HCT116 (cell line): ENCODE data around the gene NDUFAF5. TPM values are rescaled to one million over a fixed set of nuclear protein-coding genes. Genes with fewer than 3 reads are reported as not detected.

ENCODE experiments used
- ATAC-seq: fragments of 200-7000 bp; cut with Tn5 transposase; 2 replicates; pipeline ENCODE4 v1.9.1; 2020; ENCODE audit warnings: mild to moderate bottlenecking, moderate library complexity
- BruUV-seq: library from RNA; stranded (reverse); fragments of 400-500 nt; replicated peaks from 2 replicates; lab custom pipeline; 2021; lab: Mats Ljungman, UMichigan
- CTCF ChIA-PET: fragments of 300-600 bp; sonication (Branson Sonifier 250); formaldehyde crosslinking; loops from one replicate; lab custom pipeline; 2021; ENCODE audit warnings: antibody characterized with exemption; lab: Charles Lee
- POLR2A ChIA-PET: fragments of 300-600, 350-600 bp; sonication (Branson Sonifier 250); formaldehyde crosslinking; loops from one replicate; lab custom pipeline; 2021; ENCODE audit warnings: antibody characterized with exemption; lab: Charles Lee
- RAD21 ChIA-PET, 2 experiments: fragments of 300-600 bp; sonication (Branson Sonifier 250); formaldehyde crosslinking; loops; one replicate each; lab custom pipeline; 2023; ENCODE audit warnings: low total read pairs in 2 of 2; ENCODE audit not compliant: uncharacterized antibody in 2 of 2, unreplicated experiment in 2 of 2, low non-redundant PET in 1 of 2; lab: Charles Lee
- DNase-seq: peaks from one replicate; pipeline ENCODE4 v3.0.0-alpha.2; 2010; ENCODE audit warnings: low read depth, low spot score
- H2AFZ ChIP-seq: fragments of 200-600 bp; shearing (Covaris generic), sonication (generic); 2 replicates; pipeline ENCODE4 v1.6.1; 2017; ENCODE audit warnings: low read depth, mixed run types, mixed read lengths, antibody characterized with exemption, low read length; ENCODE audit not compliant: poor library complexity, severe bottlenecking
- H3K27ac ChIP-seq: 2 replicates; pipeline ENCODE4 v1.5.1; 2012; ENCODE audit warnings: low read depth, low read length
- H3K27me3 ChIP-seq: fragments of 200-600 bp; sonication (generic); 2 replicates; pipeline ENCODE4 v1.6.1; 2016; ENCODE audit warnings: mixed run types, low read length, mixed read lengths; ENCODE audit not compliant: insufficient read depth
- H3K36me3 ChIP-seq, 2 experiments: fragments of 200-500 bp in 1 of 2; fragments of 200-600 bp in 1 of 2; sonication (Bioruptor generic) in 1 of 2; sonication (generic) in 1 of 2; 2 replicates each; pipeline versions ENCODE4 v1.5.1 to v1.6.1; 2014 to 2016; ENCODE audit warnings: low read length in 2 of 2, inconsistent platforms in 1 of 2, mixed read lengths in 1 of 2, mixed run types in 1 of 2; ENCODE audit not compliant: insufficient read depth in 2 of 2, control insufficient read depth in 1 of 2
- H3K4me1 ChIP-seq, 2 experiments: fragments of 200-600 bp in 1 of 2; sonication (generic) in 1 of 2; 2 replicates each; pipeline versions ENCODE4 v1.5.1 to v1.6.1; 2012 to 2017; ENCODE audit warnings: low read length in 2 of 2, inconsistent platforms in 1 of 2, mild to moderate bottlenecking in 1 of 2, mixed read lengths in 1 of 2, mixed run types in 1 of 2, moderate library complexity in 1 of 2; ENCODE audit not compliant: insufficient read depth in 2 of 2, control insufficient read depth in 1 of 2
- H3K4me2 ChIP-seq: fragments of 200-600 bp; sonication (generic); 2 replicates; pipeline ENCODE4 v1.6.1; 2017; ENCODE audit warnings: mixed run types, low read length, mixed read lengths
- H3K4me3 ChIP-seq, 2 experiments: fragments of 200-600 bp in 1 of 2; sonication (generic) in 1 of 2; replicated peaks in 1 of 2; 2 replicates each; pipeline ENCODE4 v1.5.1; 2011 to 2016; ENCODE audit warnings: low read length in 2 of 2, control low read depth in 1 of 2, low read depth in 1 of 2, mild to moderate bottlenecking in 1 of 2, mixed read lengths in 1 of 2, mixed run types in 1 of 2
- H3K79me2 ChIP-seq: fragments of 200-600 bp; sonication (generic); 2 replicates; pipeline ENCODE4 v1.6.1; 2017; ENCODE audit warnings: mild to moderate bottlenecking, mixed run types, low read length, moderate library complexity, mixed read lengths; ENCODE audit not compliant: insufficient read depth
- H3K9ac ChIP-seq: fragments of 200-600 bp; sonication (generic); 2 replicates; pipeline ENCODE4 v1.6.1; 2016; ENCODE audit warnings: low read length, mixed read lengths
- H3K9me2 ChIP-seq: fragments of 200-600 bp; sonication (generic), shearing (Covaris generic); 2 replicates; pipeline ENCODE4 v1.6.1; 2017; ENCODE audit warnings: mixed run types, mild to moderate bottlenecking, moderate library complexity; ENCODE audit not compliant: insufficient read depth
- H3K9me3 ChIP-seq, 2 experiments: fragments of 200-500 bp in 1 of 2; fragments of 200-600 bp in 1 of 2; sonication (Bioruptor generic) in 1 of 2; sonication (generic) in 1 of 2; 2 replicates each; pipeline ENCODE4 v1.6.1; 2014 to 2017; ENCODE audit warnings: low read length in 2 of 2, mixed read lengths in 2 of 2, inconsistent platforms in 1 of 2, low read depth in 1 of 2, mild to moderate bottlenecking in 1 of 2, mixed run types in 1 of 2, moderate library complexity in 1 of 2; ENCODE audit not compliant: control insufficient read depth in 1 of 2, insufficient read depth in 1 of 2
- H4K20me1 ChIP-seq: fragments of 200-600 bp; sonication (generic), shearing (Covaris generic); 2 replicates; pipeline ENCODE4 v1.6.1; 2017; ENCODE audit warnings: mixed run types, mild to moderate bottlenecking, moderate library complexity; ENCODE audit not compliant: insufficient read depth
- EGR1 ChIP-seq: IDR thresholded peaks from 2 replicates; pipeline ENCODE4 v1.6.1; 2012; ENCODE audit warnings: low read depth
- ELF1 ChIP-seq: IDR thresholded peaks from 2 replicates; pipeline ENCODE4 v1.6.1; 2012; ENCODE audit warnings: low read depth, borderline replicate concordance
- EZH2 ChIP-seq: fragments of 200-600 bp; sonication (generic); IDR thresholded peaks from 2 replicates; pipeline ENCODE4 v1.6.1; 2017; ENCODE audit warnings: antibody characterized with exemption, mixed run types
- EZH2phosphoT487 ChIP-seq: fragments of 200-600 bp; IDR thresholded peaks from 2 replicates; pipeline ENCODE4 v1.6.1; 2018; ENCODE audit warnings: antibody characterized with exemption, borderline replicate concordance
- JUND ChIP-seq: IDR thresholded peaks from 2 replicates; pipeline ENCODE4 v1.6.1; 2012
- POLR2AphosphoS5 ChIP-seq: IDR thresholded peaks from 2 replicates; pipeline ENCODE4 v1.6.1; 2011; ENCODE audit warnings: mild to moderate bottlenecking, low read depth, low read length, moderate library complexity
- RAD21 ChIP-seq: IDR thresholded peaks from 2 replicates; pipeline ENCODE4 v1.6.1; 2012; ENCODE audit warnings: low read depth, mild to moderate bottlenecking
- SP1 ChIP-seq: IDR thresholded peaks from 2 replicates; pipeline ENCODE4 v1.6.1; 2012; ENCODE audit warnings: low read depth
- intact Hi-C: fragments of 100-400 bp; cut with micrococcal nuclease; formaldehyde crosslinking; loops from 2 replicates; pipeline ENCODE4 v1.10.0; 2022
- total RNA-seq: library from RNA; stranded (reverse); gene quantifications from one replicate; pipeline ENCODE4 v1.2.1, GENCODE V29; 2021; ENCODE audit not compliant: unreplicated experiment
- TF ChIP-seq, protein P1 (sequence below): IDR thresholded peaks from 2 replicates; pipeline ENCODE4 v1.6.1; 2012; ENCODE audit warnings: low read depth
- TF ChIP-seq, protein P2 (sequence below): IDR thresholded peaks from 2 replicates; pipeline ENCODE4 v1.6.1; 2011; ENCODE audit warnings: mild to moderate bottlenecking, low read length, moderate library complexity; ENCODE audit not compliant: insufficient replicate concordance; ENCODE audit errors: extremely low read depth
- TF ChIP-seq, protein P3 (sequence below): IDR thresholded peaks from 2 replicates; pipeline ENCODE4 v1.6.1; 2012

The NDUFAF5 gene
- total RNA-seq, 1 experiment from 2014 or later: 30.8 TPM

DNA sequence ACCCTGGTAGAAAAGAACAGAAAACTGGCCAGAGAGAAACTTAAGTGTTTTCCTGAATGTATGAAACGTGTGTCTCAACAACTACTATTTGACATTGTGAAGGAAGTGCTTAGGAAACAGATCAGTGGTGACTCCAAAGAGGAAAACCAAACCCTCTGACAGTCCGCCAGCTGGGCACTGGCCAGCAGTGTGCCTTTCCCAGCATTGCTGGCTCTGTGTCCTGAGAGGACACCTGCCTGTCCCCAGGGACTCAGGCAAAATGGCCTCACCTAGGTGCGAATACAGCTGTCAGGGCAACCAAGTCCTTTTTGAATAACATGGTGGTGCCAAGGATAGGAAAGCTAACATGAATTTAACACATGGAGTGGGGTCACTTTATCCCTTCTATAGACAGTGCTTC, 72.5 kb downstream of the NDUFAF5 start:
- ChIA-PET POLR2A (no interaction called here), CTCF (no interaction called here), RAD21 (no interaction called here)
- no peaks in the 10 kb centered on the region for H3K4me1 ChIP-seq
- H3K9me2 ChIP-seq: no peaks in the 10 kb centered on the region
- H3K27me3 ChIP-seq: peaks cover 4% of the 10 kb centered on the region; the same call in 1 of the 2 replicates
- H3K9me3 ChIP-seq: no peaks in the 10 kb centered on the region
- no peaks in the 10 kb centered on the region for H4K20me1 ChIP-seq
- no peak overlapping the region for H3K4me3 ChIP-seq
- DNase-seq: no peak
- H3K36me3 ChIP-seq: no peaks in the 10 kb centered on the region
- no peak overlapping the region for H3K9ac ChIP-seq
- TF ChIP-seq, protein P1, sequence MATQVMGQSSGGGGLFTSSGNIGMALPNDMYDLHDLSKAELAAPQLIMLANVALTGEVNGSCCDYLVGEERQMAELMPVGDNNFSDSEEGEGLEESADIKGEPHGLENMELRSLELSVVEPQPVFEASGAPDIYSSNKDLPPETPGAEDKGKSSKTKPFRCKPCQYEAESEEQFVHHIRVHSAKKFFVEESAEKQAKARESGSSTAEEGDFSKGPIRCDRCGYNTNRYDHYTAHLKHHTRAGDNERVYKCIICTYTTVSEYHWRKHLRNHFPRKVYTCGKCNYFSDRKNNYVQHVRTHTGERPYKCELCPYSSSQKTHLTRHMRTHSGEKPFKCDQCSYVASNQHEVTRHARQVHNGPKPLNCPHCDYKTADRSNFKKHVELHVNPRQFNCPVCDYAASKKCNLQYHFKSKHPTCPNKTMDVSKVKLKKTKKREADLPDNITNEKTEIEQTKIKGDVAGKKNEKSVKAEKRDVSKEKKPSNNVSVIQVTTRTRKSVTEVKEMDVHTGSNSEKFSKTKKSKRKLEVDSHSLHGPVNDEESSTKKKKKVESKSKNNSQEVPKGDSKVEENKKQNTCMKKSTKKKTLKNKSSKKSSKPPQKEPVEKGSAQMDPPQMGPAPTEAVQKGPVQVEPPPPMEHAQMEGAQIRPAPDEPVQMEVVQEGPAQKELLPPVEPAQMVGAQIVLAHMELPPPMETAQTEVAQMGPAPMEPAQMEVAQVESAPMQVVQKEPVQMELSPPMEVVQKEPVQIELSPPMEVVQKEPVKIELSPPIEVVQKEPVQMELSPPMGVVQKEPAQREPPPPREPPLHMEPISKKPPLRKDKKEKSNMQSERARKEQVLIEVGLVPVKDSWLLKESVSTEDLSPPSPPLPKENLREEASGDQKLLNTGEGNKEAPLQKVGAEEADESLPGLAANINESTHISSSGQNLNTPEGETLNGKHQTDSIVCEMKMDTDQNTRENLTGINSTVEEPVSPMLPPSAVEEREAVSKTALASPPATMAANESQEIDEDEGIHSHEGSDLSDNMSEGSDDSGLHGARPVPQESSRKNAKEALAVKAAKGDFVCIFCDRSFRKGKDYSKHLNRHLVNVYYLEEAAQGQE: no peak
- TF ChIP-seq ELF1: no peak
- no peak for TF ChIP-seq POLR2AphosphoS5
- TF ChIP-seq EZH2: no peak
- no peak for TF ChIP-seq EZH2phosphoT487
- TF ChIP-seq, protein P2, sequence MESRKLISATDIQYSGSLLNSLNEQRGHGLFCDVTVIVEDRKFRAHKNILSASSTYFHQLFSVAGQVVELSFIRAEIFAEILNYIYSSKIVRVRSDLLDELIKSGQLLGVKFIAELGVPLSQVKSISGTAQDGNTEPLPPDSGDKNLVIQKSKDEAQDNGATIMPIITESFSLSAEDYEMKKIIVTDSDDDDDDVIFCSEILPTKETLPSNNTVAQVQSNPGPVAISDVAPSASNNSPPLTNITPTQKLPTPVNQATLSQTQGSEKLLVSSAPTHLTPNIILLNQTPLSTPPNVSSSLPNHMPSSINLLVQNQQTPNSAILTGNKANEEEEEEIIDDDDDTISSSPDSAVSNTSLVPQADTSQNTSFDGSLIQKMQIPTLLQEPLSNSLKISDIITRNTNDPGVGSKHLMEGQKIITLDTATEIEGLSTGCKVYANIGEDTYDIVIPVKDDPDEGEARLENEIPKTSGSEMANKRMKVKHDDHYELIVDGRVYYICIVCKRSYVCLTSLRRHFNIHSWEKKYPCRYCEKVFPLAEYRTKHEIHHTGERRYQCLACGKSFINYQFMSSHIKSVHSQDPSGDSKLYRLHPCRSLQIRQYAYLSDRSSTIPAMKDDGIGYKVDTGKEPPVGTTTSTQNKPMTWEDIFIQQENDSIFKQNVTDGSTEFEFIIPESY: no peak
- TF ChIP-seq SP1: no peak
- TF ChIP-seq EGR1: no peak
- TF ChIP-seq RAD21: no peak
- TF ChIP-seq JUND: no peak
- TF ChIP-seq, protein P3, sequence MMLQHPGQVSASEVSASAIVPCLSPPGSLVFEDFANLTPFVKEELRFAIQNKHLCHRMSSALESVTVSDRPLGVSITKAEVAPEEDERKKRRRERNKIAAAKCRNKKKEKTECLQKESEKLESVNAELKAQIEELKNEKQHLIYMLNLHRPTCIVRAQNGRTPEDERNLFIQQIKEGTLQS: no peak
- TF ChIP-seq, all 23 proteins: peak for 0
- Histone ChIP-seq H3K27ac (no peak overlapping the region), H3K79me2 (no peaks in the 10 kb centered on the region), H2AFZ (no peak overlapping the region), H3K4me2 (no peak overlapping the region)
- intact Hi-C loops: no loop called here
- BruUV-seq: no TSS peak
- no peak for ATAC-seq
